ENCODE data around the gene TSHZ3. TPM values are rescaled to one million over a fixed set of nuclear protein-coding genes. Genes with fewer than 3 reads are reported as not detected.

The TSHZ3 gene
- total RNA-seq, 1 donor from 2014 or later, result 6.3 TPM

DNA sequence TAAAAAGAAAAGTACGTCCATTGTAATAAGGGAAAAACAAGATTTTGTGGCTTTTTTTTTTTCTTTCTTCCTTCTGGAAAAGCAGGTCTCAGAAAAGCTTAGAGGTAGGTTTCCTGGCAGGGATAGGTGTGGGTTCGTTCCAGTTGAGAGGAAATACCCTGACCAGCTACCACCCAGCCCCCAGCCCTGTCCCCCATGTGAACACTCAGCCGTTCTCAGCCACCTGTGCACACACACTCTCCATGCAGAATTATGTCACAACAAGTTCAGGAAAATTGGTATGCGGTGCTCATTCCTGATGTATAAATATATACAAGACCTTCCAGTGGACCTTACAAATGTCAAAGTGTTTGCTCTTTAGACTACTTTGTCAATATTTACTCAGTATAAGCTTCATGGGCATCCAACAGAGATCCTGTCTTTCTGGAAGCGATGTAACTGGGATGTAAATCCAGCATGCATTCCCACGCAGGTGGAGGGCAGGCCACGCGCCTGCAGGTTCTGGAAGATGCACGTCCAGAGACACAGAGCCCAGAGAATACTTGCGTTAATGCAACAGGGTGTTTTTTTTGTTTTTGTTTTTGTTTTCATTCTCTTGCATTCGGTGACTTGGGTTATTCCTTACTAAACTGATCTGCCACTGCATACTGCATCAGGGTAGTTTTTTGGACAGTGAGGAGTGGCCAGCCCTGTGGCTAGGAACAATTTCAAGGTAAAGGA lies 68.8 kb downstream of the TSHZ3 start:
- H3K27me3 ChIP-seq (ENCODE audit: control insufficient read depth in 3 of 3, insufficient read depth in 3 of 3, low read length in 3 of 3), result peaks cover 0 to 12% (median 5%) of the 10 kb centered on the region in 3 donors
- H3K27ac ChIP-seq (ENCODE audit: low read depth, low read length), result no peak overlapping the region
- no peaks in the 10 kb centered on the region for H3K4me1 ChIP-seq (ENCODE audit: control insufficient read depth in 3 of 3, insufficient read depth in 3 of 3, low read length in 3 of 3)
- no peaks in the 10 kb centered on the region for H3K9me3 ChIP-seq (ENCODE audit: control insufficient read depth in 3 of 3, low read length in 3 of 3)
- no peak overlapping the region for H3K4me3 ChIP-seq (ENCODE audit: low read length in 3 of 3)
- peaks cover 3 to 8% (median 5%) of the 10 kb centered on the region in 3 donors for H3K36me3 ChIP-seq (ENCODE audit: control insufficient read depth in 3 of 3, insufficient read depth in 3 of 3, low read length in 3 of 3)
- H3K9ac ChIP-seq (ENCODE audit: low read depth in 1 of 3, low read length in 3 of 3), result no peak overlapping the region

DNA sequence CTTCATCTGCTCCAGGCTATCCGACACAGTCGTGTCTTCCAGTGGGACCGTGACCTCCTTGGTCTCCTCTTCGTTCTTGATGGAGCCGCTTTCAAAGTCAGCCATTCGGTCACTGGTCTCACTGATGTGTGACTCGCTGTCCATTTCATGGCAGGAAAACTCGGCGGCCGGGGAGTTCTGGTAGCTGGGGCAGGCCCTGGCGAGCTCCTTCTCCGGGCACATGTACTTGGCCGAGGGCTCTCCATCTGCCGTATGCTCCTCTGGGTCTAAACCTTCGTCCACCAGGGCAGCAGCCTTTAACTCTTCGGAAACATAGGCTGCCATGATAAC lies 69.8 kb downstream of the TSHZ3 start:
- no peak overlapping the region for H3K4me3 ChIP-seq (ENCODE audit: low read length in 3 of 3)
- H3K27me3 ChIP-seq (ENCODE audit: control insufficient read depth in 3 of 3, insufficient read depth in 3 of 3, low read length in 3 of 3), result peaks cover 0 to 9% (median 5%) of the 10 kb centered on the region in 3 donors
- peaks cover 3 to 8% (median 5%) of the 10 kb centered on the region in 3 donors for H3K36me3 ChIP-seq (ENCODE audit: control insufficient read depth in 3 of 3, insufficient read depth in 3 of 3, low read length in 3 of 3)
- H3K9me3 ChIP-seq (ENCODE audit: control insufficient read depth in 3 of 3, low read length in 3 of 3), result no peaks in the 10 kb centered on the region
- H3K9ac ChIP-seq (ENCODE audit: low read depth in 1 of 3, low read length in 3 of 3), result no peak overlapping the region
- no peaks in the 10 kb centered on the region for H3K4me1 ChIP-seq (ENCODE audit: control insufficient read depth in 3 of 3, insufficient read depth in 3 of 3, low read length in 3 of 3)
- H3K27ac ChIP-seq (ENCODE audit: low read depth, low read length), result no peak overlapping the region

DNA sequence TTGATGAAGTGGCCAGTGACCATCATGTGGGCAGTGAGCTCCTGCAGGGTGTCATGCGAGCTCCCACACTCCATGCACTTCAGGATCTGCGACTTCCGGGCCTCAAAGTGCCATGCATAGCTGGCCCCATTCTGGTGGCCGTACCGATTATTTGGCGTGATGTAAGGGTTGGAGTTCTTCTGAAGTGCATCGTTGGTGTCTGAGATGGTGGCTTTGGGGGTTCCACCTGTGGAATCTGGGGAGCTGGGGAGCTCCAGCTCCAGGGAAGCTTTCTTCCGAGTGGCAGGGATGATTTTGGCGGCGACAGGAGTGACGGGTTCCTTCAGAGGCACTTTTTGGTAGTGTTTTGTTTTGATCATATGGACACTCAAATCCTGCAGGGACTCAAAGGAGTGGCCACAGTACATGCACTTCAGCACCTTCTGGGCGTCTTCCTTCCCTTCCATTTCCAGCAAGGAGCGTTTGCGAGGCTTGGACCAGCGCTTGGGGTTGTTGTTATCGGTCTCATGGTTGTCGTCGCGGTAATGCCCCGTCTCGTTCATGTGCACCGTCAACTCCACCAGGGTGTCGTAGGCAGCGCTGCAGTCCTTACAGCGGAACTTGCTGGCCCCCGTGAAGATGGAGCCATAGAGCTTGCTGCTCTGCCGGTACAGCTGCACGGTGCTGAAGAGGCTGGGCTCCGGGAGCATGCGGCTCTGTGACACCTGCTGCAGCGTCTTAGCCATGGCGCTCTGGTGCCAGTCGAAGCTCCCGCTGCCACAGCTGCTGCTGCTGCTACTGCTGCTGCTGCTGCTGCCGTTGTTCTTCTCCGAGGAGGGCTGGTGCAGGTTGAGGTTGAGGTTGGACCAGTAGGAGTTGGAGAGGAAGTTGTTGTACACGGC lies 70.4 kb downstream of the TSHZ3 start:
- Histone ChIP-seq H3K36me3 (ENCODE audit: control insufficient read depth in 3 of 3, insufficient read depth in 3 of 3, low read length in 3 of 3) (peaks cover 3 to 8% (median 5%) of the 10 kb centered on the region in 3 donors), H3K27ac (ENCODE audit: low read depth, low read length) (no peak overlapping the region), H3K27me3 (ENCODE audit: control insufficient read depth in 3 of 3, insufficient read depth in 3 of 3, low read length in 3 of 3) (peaks cover 0 to 9% (median 5%) of the 10 kb centered on the region in 3 donors), H3K4me1 (ENCODE audit: control insufficient read depth in 3 of 3, insufficient read depth in 3 of 3, low read length in 3 of 3) (no peaks in the 10 kb centered on the region), H3K9ac (ENCODE audit: low read depth in 1 of 3, low read length in 3 of 3) (no peak overlapping the region), H3K9me3 (ENCODE audit: control insufficient read depth in 3 of 3, low read length in 3 of 3) (no peaks in the 10 kb centered on the region), H3K4me3 (ENCODE audit: low read length in 3 of 3) (no peak overlapping the region)

DNA sequence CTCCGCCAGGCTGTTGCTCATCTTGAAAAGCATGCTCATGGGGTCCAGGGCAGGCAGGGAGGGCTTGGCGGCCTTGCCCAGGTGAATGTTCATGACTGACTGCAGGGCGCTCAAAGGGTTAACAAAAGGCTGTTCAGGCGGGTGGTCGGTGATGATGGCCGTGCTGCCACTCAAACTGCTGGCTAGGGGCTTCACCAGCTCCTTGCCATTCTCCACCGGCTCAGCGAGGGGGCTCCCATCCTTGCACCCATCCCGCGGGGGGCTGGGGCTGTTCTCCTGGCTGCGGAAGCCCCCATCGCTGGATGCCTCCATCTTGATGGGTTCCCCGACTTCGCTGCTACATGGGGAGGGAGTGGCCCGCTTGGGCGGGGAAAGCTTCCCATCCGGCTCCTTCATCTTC lies 71.7 kb downstream of the TSHZ3 start:
- Histone ChIP-seq H3K27me3 (ENCODE audit: control insufficient read depth in 3 of 3, insufficient read depth in 3 of 3, low read length in 3 of 3) (peaks cover 0 to 9% (median 5%) of the 10 kb centered on the region in 3 donors), H3K4me3 (ENCODE audit: low read length in 3 of 3) (no peak overlapping the region)

DNA sequence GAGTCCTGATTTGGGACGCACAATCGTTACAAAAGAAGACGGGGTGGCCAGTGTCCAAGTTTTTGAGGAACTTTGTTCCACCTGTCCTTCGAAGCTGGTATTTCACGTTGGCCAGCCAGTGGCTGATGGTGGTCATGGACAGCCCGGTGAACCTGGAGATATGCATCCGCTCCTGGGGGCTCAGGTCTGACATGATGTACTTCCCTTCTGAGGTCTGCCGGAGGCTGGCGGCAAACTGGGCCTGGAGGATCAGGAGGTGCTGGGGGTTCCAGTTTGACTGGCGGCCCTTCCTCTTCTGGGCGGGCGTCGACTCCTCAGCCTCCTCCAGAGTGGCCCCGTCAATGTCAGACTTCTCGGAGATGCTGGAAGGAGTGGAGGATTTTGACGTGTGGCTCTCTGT lies 72.4 kb downstream of the TSHZ3 start:
- Histone ChIP-seq H3K9ac (ENCODE audit: low read depth in 1 of 3, low read length in 3 of 3) (no peak overlapping the region), H3K9me3 (ENCODE audit: control insufficient read depth in 3 of 3, low read length in 3 of 3) (no peaks in the 10 kb centered on the region), H3K27ac (ENCODE audit: low read depth, low read length) (no peak overlapping the region), H3K36me3 (ENCODE audit: control insufficient read depth in 3 of 3, insufficient read depth in 3 of 3, low read length in 3 of 3) (peaks cover 3 to 8% (median 5%) of the 10 kb centered on the region in 3 donors), H3K4me1 (ENCODE audit: control insufficient read depth in 3 of 3, insufficient read depth in 3 of 3, low read length in 3 of 3) (no peaks in the 10 kb centered on the region), H3K27me3 (ENCODE audit: control insufficient read depth in 3 of 3, insufficient read depth in 3 of 3, low read length in 3 of 3) (peaks cover 0 to 5% (median 5%) of the 10 kb centered on the region in 3 donors), H3K4me3 (ENCODE audit: low read length in 3 of 3) (no peak overlapping the region)

More for the DNA sequence above, 71.7 kb downstream of the TSHZ3 start:
- Histone ChIP-seq H3K4me1 (ENCODE audit: control insufficient read depth in 3 of 3, insufficient read depth in 3 of 3, low read length in 3 of 3) (no peaks in the 10 kb centered on the region), H3K27ac (ENCODE audit: low read depth, low read length) (no peak overlapping the region), H3K9me3 (ENCODE audit: control insufficient read depth in 3 of 3, low read length in 3 of 3) (no peaks in the 10 kb centered on the region), H3K36me3 (ENCODE audit: control insufficient read depth in 3 of 3, insufficient read depth in 3 of 3, low read length in 3 of 3) (peaks cover 3 to 8% (median 5%) of the 10 kb centered on the region in 3 donors), H3K9ac (ENCODE audit: low read depth in 1 of 3, low read length in 3 of 3) (no peak overlapping the region)

DNA sequence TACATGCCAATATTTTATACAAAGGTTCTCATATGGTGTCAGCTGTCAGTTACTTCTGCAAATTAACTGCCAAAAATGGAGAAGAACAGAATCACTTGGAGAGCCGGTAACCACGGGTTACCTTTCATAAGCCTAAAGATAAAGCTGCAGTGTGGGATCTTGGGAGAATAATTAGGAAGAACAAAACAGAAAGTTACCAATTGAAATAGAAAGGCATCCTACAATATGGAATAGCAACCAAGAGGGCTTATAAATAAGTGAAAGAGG lies 74.2 kb downstream of the TSHZ3 start:
- Histone ChIP-seq H3K36me3 (ENCODE audit: control insufficient read depth in 3 of 3, insufficient read depth in 3 of 3, low read length in 3 of 3) (peaks cover 3 to 8% (median 5%) of the 10 kb centered on the region in 3 donors), H3K27me3 (ENCODE audit: control insufficient read depth in 3 of 3, insufficient read depth in 3 of 3, low read length in 3 of 3) (peaks cover 0 to 5% (median 5%) of the 10 kb centered on the region in 3 donors), H3K4me3 (ENCODE audit: low read length in 3 of 3) (no peak overlapping the region), H3K27ac (ENCODE audit: low read depth, low read length) (no peak overlapping the region), H3K9ac (ENCODE audit: low read depth in 1 of 3, low read length in 3 of 3) (no peak overlapping the region), H3K9me3 (ENCODE audit: control insufficient read depth in 3 of 3, low read length in 3 of 3) (no peaks in the 10 kb centered on the region), H3K4me1 (ENCODE audit: control insufficient read depth in 3 of 3, insufficient read depth in 3 of 3, low read length in 3 of 3) (no peaks in the 10 kb centered on the region)

DNA sequence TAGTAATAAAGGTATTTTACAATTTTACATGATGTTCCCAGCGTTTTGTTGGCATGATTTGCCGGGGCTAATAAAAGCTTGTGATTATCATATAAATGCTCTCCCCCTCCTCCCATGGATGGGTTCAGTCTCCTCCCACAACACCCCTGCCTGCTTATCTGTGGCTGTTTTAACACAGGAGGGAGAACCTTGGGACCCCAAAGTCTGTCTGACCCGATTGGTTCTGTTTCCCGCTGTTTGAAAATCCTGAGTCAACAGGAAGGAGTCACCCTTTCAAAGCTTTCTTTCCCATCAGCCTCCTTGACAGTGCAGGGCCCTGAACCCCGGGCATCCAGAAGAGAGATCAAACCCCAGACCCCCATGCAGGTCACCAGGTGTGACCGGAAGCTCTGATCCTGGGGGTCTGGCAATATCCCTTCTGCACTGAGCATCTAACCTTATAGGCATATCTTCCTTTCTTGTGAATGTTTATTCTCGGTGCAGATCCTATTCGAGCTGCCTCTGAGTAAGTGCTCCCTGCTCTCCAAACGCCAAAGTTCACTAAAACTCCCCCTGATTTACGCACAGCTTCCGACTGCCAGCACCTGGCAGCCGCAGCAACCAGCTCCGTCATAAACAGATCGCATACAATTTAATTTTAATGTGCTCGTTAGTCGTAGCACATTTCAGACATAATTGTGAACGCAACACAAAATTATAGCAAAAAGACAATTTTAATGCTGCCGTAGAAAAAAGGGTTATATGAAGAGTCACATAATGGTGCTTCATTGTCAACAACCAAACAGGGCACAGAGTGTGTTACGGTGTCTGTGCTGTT lies 74.8 kb downstream of the TSHZ3 start:
- no peaks in the 10 kb centered on the region for H3K4me1 ChIP-seq (ENCODE audit: control insufficient read depth in 3 of 3, insufficient read depth in 3 of 3, low read length in 3 of 3)
- no peak overlapping the region for H3K9ac ChIP-seq (ENCODE audit: low read depth in 1 of 3, low read length in 3 of 3)
- H3K4me3 ChIP-seq (ENCODE audit: low read length in 3 of 3), result no peak overlapping the region
- peaks cover 0 to 5% (median 5%) of the 10 kb centered on the region in 3 donors for H3K27me3 ChIP-seq (ENCODE audit: control insufficient read depth in 3 of 3, insufficient read depth in 3 of 3, low read length in 3 of 3)
- no peaks in the 10 kb centered on the region for H3K9me3 ChIP-seq (ENCODE audit: control insufficient read depth in 3 of 3, low read length in 3 of 3)
- no peak overlapping the region for H3K27ac ChIP-seq (ENCODE audit: low read depth, low read length)
- H3K36me3 ChIP-seq (ENCODE audit: control insufficient read depth in 3 of 3, insufficient read depth in 3 of 3, low read length in 3 of 3), result peaks cover 3 to 8% (median 5%) of the 10 kb centered on the region in 3 donors

DNA sequence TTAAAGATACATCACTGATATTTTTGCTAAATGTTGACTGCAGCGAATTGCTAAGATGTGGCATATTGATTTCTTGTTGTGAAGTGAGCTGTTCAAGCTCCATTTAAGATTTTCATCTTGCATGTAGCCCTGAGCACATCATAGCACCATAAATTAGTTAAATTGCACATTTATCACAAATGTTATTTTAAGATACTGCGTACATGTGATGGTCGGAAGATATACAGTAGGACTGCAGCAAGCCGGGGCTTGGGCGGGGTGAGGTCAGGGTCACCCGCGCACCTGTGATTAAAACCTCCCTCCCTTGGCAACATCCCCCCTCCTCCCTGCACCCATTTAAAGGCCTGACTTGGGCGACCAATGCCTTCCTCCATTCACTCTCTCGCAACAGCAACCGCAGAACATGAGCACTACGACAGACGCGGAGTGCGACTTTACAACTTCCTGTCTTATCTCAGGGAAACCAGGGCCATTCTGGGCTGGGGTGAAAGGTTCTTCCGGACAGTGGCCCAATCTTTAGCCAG lies 76.6 kb downstream of the TSHZ3 start:
- H3K9ac ChIP-seq (ENCODE audit: low read depth in 1 of 3, low read length in 3 of 3), result no peak overlapping the region
- H3K27me3 ChIP-seq (ENCODE audit: control insufficient read depth in 3 of 3, insufficient read depth in 3 of 3, low read length in 3 of 3), result no peaks in the 10 kb centered on the region
- H3K27ac ChIP-seq (ENCODE audit: low read depth, low read length), result no peak overlapping the region
- no peaks in the 10 kb centered on the region for H3K9me3 ChIP-seq (ENCODE audit: control insufficient read depth in 3 of 3, low read length in 3 of 3)
- H3K4me1 ChIP-seq (ENCODE audit: control insufficient read depth in 3 of 3, insufficient read depth in 3 of 3, low read length in 3 of 3), result no peaks in the 10 kb centered on the region
- no peak overlapping the region for H3K4me3 ChIP-seq (ENCODE audit: low read length in 3 of 3)
- peaks cover under 1 to 3% (median 3%) of the 10 kb centered on the region in 3 donors for H3K36me3 ChIP-seq (ENCODE audit: control insufficient read depth in 3 of 3, insufficient read depth in 3 of 3, low read length in 3 of 3)

DNA sequence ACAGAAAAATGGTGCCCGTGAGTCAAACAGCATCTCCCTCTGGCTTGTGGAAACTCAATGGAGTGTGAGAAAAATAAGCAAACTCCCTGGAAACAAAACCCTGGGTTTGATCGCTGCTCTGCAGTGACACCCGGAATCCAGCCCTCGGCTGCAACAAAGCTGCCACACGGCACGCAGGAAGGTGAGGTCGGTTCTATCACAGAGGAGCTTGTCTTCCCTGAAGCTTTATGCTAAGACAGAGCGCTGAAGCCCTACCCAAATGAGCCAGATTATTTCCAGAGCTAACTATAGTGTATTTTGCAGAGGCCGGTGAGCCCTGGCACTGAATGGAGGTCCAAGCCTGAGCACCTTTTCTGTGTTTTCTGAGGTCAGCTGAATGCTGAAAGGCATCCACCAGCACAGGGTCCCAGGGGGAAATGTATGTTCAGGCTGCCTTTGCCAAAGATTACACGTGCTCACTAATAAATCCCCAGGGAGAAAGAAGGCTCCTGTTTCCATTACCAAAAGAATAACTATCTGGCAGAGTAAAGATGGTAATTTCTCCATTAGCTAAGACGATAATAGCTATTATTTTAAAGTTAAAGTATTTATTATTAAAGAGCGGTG lies 77.8 kb downstream of the TSHZ3 start:
- Histone ChIP-seq H3K27ac (ENCODE audit: low read depth, low read length) (no peak overlapping the region), H3K36me3 (ENCODE audit: control insufficient read depth in 3 of 3, insufficient read depth in 3 of 3, low read length in 3 of 3) (no peaks in the 10 kb centered on the region), H3K9ac (ENCODE audit: low read depth in 1 of 3, low read length in 3 of 3) (no peak overlapping the region), H3K27me3 (ENCODE audit: control insufficient read depth in 3 of 3, insufficient read depth in 3 of 3, low read length in 3 of 3) (no peaks in the 10 kb centered on the region), H3K4me1 (ENCODE audit: control insufficient read depth in 3 of 3, insufficient read depth in 3 of 3, low read length in 3 of 3) (no peaks in the 10 kb centered on the region), H3K4me3 (ENCODE audit: low read length in 3 of 3) (no peak overlapping the region), H3K9me3 (ENCODE audit: control insufficient read depth in 3 of 3, low read length in 3 of 3) (no peaks in the 10 kb centered on the region)
